Panc1 (cell line): ENCODE results near the gene MRPL40. TPM values are rescaled to one million over a fixed set of nuclear protein-coding genes. Genes with fewer than 3 reads are reported as not detected.

Experiments used
- ATAC-seq: fragments of 200-7000 bp; cut with Tn5 transposase; 2 replicates; pipeline ENCODE4 v1.9.1; 2020; ENCODE audit warnings: mild to moderate bottlenecking, moderate library complexity
- BruUV-seq: library from RNA; stranded (reverse); fragments of 400-500 nt; replicated peaks from 2 replicates; lab custom pipeline; 2021; lab: Mats Ljungman, UMichigan
- CTCF ChIA-PET: fragments of 300-600 bp; sonication (Branson Sonifier 250); formaldehyde crosslinking; loops from one replicate; lab custom pipeline; 2022; ENCODE audit warnings: antibody characterized with exemption; lab: Charles Lee
- POLR2A ChIA-PET: fragments of 300-600 bp; sonication (Branson Sonifier 250); formaldehyde crosslinking; loops from one replicate; lab custom pipeline; 2022; ENCODE audit warnings: antibody characterized with exemption; lab: Charles Lee
- DNase-seq: peaks from one replicate; pipeline ENCODE4 v3.0.0-alpha.2; 2010; ENCODE audit warnings: low read depth, low spot score
- H3K27ac ChIP-seq: 2 replicates; pipeline ENCODE4 v1.5.1; 2011; ENCODE audit warnings: mild to moderate bottlenecking, low read length, inconsistent platforms
- H3K27me3 ChIP-seq: fragments of 200-500 bp; sonication (Bioruptor generic); 2 replicates; pipeline ENCODE4 v1.6.0; 2014; ENCODE audit warnings: low read length, inconsistent platforms; ENCODE audit not compliant: control insufficient read depth, insufficient read depth
- H3K36me3 ChIP-seq: fragments of 200-500 bp; sonication (Bioruptor generic); 2 replicates; pipeline ENCODE4 v1.5.1; 2014; ENCODE audit warnings: inconsistent platforms, mild to moderate bottlenecking, low read length, moderate library complexity; ENCODE audit not compliant: control insufficient read depth, insufficient read depth
- H3K4me1 ChIP-seq: 2 replicates; pipeline ENCODE4 v1.5.1; 2011; ENCODE audit warnings: inconsistent platforms, mild to moderate bottlenecking, low read length, moderate library complexity; ENCODE audit not compliant: control insufficient read depth, insufficient read depth
- H3K4me3 ChIP-seq, 2 experiments: 2 replicates each; pipeline ENCODE4 v1.5.1; 2011 to 2012; ENCODE audit warnings: low read depth in 2 of 2, low read length in 2 of 2, mild to moderate bottlenecking in 2 of 2, inconsistent platforms in 1 of 2, moderate library complexity in 1 of 2
- H3K9me3 ChIP-seq: fragments of 200-500 bp; sonication (Bioruptor generic); 2 replicates; pipeline ENCODE4 v1.5.1; 2014; ENCODE audit warnings: low read depth, mild to moderate bottlenecking, inconsistent platforms, low read length, moderate library complexity; ENCODE audit not compliant: control insufficient read depth, insufficient read depth
- POLR2AphosphoS5 ChIP-seq: IDR thresholded peaks from 2 replicates; pipeline ENCODE4 v1.6.1; 2012; ENCODE audit warnings: mild to moderate bottlenecking, low read depth, low read length, moderate library complexity
- SIN3A ChIP-seq: IDR thresholded peaks from 2 replicates; pipeline ENCODE4 v1.6.1; 2012; ENCODE audit warnings: low read depth, mild to moderate bottlenecking, low read length, moderate library complexity, borderline replicate concordance; ENCODE audit not compliant: insufficient read depth
- TCF7L2 ChIP-seq: IDR thresholded peaks from 2 replicates; pipeline ENCODE4 v1.6.1; 2011; ENCODE audit warnings: mild to moderate bottlenecking, low read depth, low read length, inconsistent platforms
- in situ Hi-C: cut with HindIII; loops from 2 replicates; pipeline ENCODE4 v1.10.0; 2016; ENCODE audit warnings: low sequenced_read_pairs, low pct_unique_long_range_greater_than_20kb
- intact Hi-C: fragments of 100-400 bp; cut with micrococcal nuclease; formaldehyde crosslinking; loops from one replicate; pipeline ENCODE4 v1.10.0; 2022; ENCODE audit not compliant: unreplicated experiment
- total RNA-seq: library from RNA; stranded (reverse); gene quantifications from one replicate; pipeline ENCODE4 v1.2.1, GENCODE V29; 2021; ENCODE audit not compliant: unreplicated experiment
- TF ChIP-seq, protein P1 (sequence below), 2 experiments: IDR thresholded peaks; 2 replicates each; pipeline ENCODE4 v1.6.1; 2011 to 2012; ENCODE audit warnings: low read depth in 2 of 2, control low read depth in 1 of 2, low read length in 1 of 2, mild to moderate bottlenecking in 1 of 2, moderate library complexity in 1 of 2; ENCODE audit not compliant: insufficient read depth in 1 of 2
- TF ChIP-seq, protein P2 (sequence below): fragments of 450-650 bp; IDR thresholded peaks from 2 replicates; pipeline ENCODE4 v1.5.1; 2017; ENCODE audit warnings: mild to moderate bottlenecking

The MRPL40 gene
- total RNA-seq, 1 experiment from 2014 or later: 36.3 TPM

DNA sequence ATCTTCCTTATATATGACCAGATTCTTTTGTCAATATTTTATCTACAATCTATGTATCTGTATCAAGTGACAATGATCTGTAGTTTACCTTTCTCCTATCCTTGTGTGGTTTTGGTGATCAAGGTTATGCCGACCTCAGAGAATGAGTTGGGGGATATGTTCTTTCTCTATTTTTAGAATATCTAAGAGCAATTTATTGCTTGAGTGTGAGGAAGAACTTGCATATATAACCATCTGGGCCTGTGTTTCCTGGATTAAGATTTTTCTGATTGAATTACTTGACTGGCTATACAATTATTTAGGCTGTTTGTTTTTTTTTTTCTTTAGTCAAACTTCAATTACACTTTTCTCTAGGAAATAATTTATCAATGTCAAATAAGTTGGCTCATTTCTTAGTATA, 29.2 kb downstream of the MRPL40 start:
- H3K4me1 ChIP-seq: no peaks in the 10 kb centered on the region
- DNase-seq (no peak), ATAC-seq (no peak)
- BruUV-seq: no TSS peak
- in situ Hi-C loops: no loop called here
- peaks cover 23% of the 10 kb centered on the region for H3K36me3 ChIP-seq
- intact Hi-C loops: no loop called here
- H3K27me3 ChIP-seq: no peaks in the 10 kb centered on the region
- TF ChIP-seq, protein P1, sequence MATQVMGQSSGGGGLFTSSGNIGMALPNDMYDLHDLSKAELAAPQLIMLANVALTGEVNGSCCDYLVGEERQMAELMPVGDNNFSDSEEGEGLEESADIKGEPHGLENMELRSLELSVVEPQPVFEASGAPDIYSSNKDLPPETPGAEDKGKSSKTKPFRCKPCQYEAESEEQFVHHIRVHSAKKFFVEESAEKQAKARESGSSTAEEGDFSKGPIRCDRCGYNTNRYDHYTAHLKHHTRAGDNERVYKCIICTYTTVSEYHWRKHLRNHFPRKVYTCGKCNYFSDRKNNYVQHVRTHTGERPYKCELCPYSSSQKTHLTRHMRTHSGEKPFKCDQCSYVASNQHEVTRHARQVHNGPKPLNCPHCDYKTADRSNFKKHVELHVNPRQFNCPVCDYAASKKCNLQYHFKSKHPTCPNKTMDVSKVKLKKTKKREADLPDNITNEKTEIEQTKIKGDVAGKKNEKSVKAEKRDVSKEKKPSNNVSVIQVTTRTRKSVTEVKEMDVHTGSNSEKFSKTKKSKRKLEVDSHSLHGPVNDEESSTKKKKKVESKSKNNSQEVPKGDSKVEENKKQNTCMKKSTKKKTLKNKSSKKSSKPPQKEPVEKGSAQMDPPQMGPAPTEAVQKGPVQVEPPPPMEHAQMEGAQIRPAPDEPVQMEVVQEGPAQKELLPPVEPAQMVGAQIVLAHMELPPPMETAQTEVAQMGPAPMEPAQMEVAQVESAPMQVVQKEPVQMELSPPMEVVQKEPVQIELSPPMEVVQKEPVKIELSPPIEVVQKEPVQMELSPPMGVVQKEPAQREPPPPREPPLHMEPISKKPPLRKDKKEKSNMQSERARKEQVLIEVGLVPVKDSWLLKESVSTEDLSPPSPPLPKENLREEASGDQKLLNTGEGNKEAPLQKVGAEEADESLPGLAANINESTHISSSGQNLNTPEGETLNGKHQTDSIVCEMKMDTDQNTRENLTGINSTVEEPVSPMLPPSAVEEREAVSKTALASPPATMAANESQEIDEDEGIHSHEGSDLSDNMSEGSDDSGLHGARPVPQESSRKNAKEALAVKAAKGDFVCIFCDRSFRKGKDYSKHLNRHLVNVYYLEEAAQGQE (IDR thresholded peaks at IDR 0.05; ENCODE audit: insufficient read depth in 1 of 2, low read depth in 2 of 2, low read length in 1 of 2): no peak
- TF ChIP-seq, protein P2, sequence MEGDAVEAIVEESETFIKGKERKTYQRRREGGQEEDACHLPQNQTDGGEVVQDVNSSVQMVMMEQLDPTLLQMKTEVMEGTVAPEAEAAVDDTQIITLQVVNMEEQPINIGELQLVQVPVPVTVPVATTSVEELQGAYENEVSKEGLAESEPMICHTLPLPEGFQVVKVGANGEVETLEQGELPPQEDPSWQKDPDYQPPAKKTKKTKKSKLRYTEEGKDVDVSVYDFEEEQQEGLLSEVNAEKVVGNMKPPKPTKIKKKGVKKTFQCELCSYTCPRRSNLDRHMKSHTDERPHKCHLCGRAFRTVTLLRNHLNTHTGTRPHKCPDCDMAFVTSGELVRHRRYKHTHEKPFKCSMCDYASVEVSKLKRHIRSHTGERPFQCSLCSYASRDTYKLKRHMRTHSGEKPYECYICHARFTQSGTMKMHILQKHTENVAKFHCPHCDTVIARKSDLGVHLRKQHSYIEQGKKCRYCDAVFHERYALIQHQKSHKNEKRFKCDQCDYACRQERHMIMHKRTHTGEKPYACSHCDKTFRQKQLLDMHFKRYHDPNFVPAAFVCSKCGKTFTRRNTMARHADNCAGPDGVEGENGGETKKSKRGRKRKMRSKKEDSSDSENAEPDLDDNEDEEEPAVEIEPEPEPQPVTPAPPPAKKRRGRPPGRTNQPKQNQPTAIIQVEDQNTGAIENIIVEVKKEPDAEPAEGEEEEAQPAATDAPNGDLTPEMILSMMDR: no peak
- TF ChIP-seq TCF7L2 (no peak), SIN3A (no peak), POLR2AphosphoS5 (no peak)
- no peak overlapping the region for H3K27ac ChIP-seq
- CTCF ChIA-PET: no interaction called here
- H3K4me3 ChIP-seq: no peak overlapping the region
- POLR2A ChIA-PET: no interaction called here
- no peaks in the 10 kb centered on the region for H3K9me3 ChIP-seq

DNA sequence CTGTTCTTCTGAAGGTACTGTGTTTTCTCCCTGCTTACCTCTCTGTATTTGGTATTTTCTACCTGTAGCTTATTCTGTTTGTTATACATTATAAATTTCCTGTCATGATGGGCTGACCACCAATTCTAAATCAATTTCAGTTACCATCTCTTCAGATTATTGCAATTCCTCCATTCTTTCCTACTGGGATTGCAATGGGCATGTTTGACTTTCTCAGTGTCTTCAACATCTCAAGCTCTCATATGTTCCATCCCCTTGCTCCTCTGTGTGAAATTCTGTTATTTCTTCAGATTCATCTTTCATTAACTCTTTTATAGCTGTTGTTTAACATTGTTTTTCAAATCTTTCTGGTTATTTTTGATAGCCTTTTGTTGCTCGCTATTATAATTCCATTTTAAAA, 30.7 kb downstream of the MRPL40 start:
- DNase-seq: no peak
- no peak for ATAC-seq
- intact Hi-C loops: no loop called here
- BruUV-seq: TSS peak; percentile 57
- no peaks in the 10 kb centered on the region for H3K4me1 ChIP-seq
- TF ChIP-seq, protein P1 (IDR thresholded peaks at IDR 0.05; ENCODE audit: insufficient read depth in 1 of 2, low read depth in 2 of 2, low read length in 1 of 2): no peak
- TF ChIP-seq, protein P2: no peak
- TF ChIP-seq POLR2AphosphoS5 (no peak), SIN3A (no peak), TCF7L2 (no peak)
- ChIA-PET CTCF (no interaction called here), POLR2A (no interaction called here)
- no peak overlapping the region for H3K27ac ChIP-seq
- no peaks in the 10 kb centered on the region for H3K27me3 ChIP-seq
- in situ Hi-C loops: no loop called here
- no peaks in the 10 kb centered on the region for H3K9me3 ChIP-seq
- H3K4me3 ChIP-seq: no peak overlapping the region
- peaks cover 29% of the 10 kb centered on the region for H3K36me3 ChIP-seq
